Suprapubic skin (tissue), 4 donors: ENCODE data around the gene FNDC7.

Experiments used
- EP300 ChIP-seq: sonication (generic); formaldehyde crosslinking; IDR thresholded peaks from one replicate; pipeline ENCODE4 v1.6.1; 2017; ENCODE audit warnings: antibody characterized with exemption
- POLR2AphosphoS5 ChIP-seq, 3 donors: sonication (generic); formaldehyde crosslinking; IDR thresholded peaks; one replicate each; pipeline ENCODE4 v1.6.1; 2017; ENCODE audit warnings: antibody characterized with exemption in 3 of 3
- TF ChIP-seq, protein P1 (sequence below), 2 donors: fragments of 200-600 bp in 1 of 2; fragments of 450-650 bp in 1 of 2; sonication (generic) in 1 of 2; IDR thresholded peaks; one replicate each; pipeline ENCODE4 v1.5.1; 2016 to 2019; ENCODE audit warnings: antibody characterized with exemption in 2 of 2, mild to moderate bottlenecking in 1 of 2, moderate library complexity in 1 of 2

DNA sequence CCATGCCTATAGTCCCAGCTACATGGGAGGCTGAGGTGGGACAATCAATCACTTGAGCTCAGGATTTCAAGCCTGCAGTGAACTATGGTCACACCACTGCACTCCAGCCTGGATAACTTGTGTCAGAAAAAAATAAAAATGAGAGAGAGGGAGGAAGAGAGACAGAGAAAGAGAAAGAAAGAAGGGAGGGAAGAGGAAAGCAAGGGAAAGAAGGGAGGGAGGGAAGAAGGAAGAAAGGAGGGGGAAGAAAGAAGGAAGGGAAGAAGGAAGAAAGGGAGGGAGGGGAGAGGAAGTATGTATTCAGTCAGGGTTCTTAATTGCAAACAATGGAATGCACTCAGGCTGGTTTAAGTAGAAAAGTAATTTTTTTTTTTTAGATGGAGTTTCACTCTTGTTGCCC lies 43.9 kb upstream of the FNDC7 start:
- TF ChIP-seq EP300 (no peak), POLR2AphosphoS5 (IDR thresholded peaks at IDR 0.05) (no peak)
- TF ChIP-seq, protein P1, sequence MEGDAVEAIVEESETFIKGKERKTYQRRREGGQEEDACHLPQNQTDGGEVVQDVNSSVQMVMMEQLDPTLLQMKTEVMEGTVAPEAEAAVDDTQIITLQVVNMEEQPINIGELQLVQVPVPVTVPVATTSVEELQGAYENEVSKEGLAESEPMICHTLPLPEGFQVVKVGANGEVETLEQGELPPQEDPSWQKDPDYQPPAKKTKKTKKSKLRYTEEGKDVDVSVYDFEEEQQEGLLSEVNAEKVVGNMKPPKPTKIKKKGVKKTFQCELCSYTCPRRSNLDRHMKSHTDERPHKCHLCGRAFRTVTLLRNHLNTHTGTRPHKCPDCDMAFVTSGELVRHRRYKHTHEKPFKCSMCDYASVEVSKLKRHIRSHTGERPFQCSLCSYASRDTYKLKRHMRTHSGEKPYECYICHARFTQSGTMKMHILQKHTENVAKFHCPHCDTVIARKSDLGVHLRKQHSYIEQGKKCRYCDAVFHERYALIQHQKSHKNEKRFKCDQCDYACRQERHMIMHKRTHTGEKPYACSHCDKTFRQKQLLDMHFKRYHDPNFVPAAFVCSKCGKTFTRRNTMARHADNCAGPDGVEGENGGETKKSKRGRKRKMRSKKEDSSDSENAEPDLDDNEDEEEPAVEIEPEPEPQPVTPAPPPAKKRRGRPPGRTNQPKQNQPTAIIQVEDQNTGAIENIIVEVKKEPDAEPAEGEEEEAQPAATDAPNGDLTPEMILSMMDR (IDR thresholded peaks at IDR 0.05): no peak
